Thyroid gland (tissue), 4 donors: ENCODE results near the gene SPATA1. TPM values are rescaled to one million over a fixed set of nuclear protein-coding genes. Genes with fewer than 3 reads are reported as not detected.

Source experiments
- DNase-seq, 2 donors: peaks; one replicate each; pipeline ENCODE4 v3.0.0-alpha.2; 2019
- H3K27ac ChIP-seq, 3 donors: fragments of 200-600 bp; sonication (generic); 1 replicate in 2 of 3; 2 replicates in 1 of 3; pipeline ENCODE4 v1.5.1; 2016 to 2019; ENCODE audit warnings: mild to moderate bottlenecking in 1 of 3, moderate library complexity in 1 of 3
- H3K27me3 ChIP-seq: fragments of 200-600 bp; sonication (generic); one replicate; pipeline ENCODE4 v1.5.1; 2019
- H3K36me3 ChIP-seq, 2 donors: fragments of 200-600 bp; sonication (generic); one replicate each; pipeline ENCODE4 v1.5.1; 2016 to 2019
- H3K4me1 ChIP-seq, 2 donors: fragments of 200-600 bp; sonication (generic); one replicate each; pipeline ENCODE4 v1.5.1; 2017 to 2019
- H3K4me3 ChIP-seq, 3 donors: fragments of 200-600 bp; sonication (generic); replicated peaks in 1 of 3; 1 replicate in 2 of 3; 2 replicates in 1 of 3; pipeline ENCODE4 v1.5.1; 2016; ENCODE audit warnings: mild to moderate bottlenecking in 1 of 3
- H3K9me3 ChIP-seq: fragments of 200-600 bp; sonication (generic); one replicate; pipeline ENCODE4 v1.5.1; 2017
- CTCF ChIP-seq, 6 experiments: fragments of 200-600 bp in 3 of 6; fragments of 450-650 bp in 3 of 6; sonication (generic) in 3 of 6; IDR thresholded peaks; one replicate each; pipeline ENCODE4 v1.5.1; 2016 to 2019; ENCODE audit warnings: antibody characterized with exemption in 6 of 6, mild to moderate bottlenecking in 2 of 6, inconsistent platforms in 1 of 6, moderate library complexity in 1 of 6
- POLR2A ChIP-seq, 2 donors: fragments of 450-650 bp; IDR thresholded peaks; one replicate each; pipeline ENCODE4 v1.6.1; 2017; ENCODE audit warnings: antibody characterized with exemption in 2 of 2, mild to moderate bottlenecking in 2 of 2, moderate library complexity in 1 of 2
- WGBS, 2 donors: methylation state at CpG; one replicate each; pipeline ENCODE4 v1.1.5; 2017; 5-methylcytosine and 5-hydroxymethylcytosine counted together
- intact Hi-C: fragments of 100-400 bp; cut with DNase I; formaldehyde crosslinking; loops from one replicate; pipeline ENCODE4 v1.15.1; 2023
- total RNA-seq, 4 donors: library from RNA; depleted of rRNA; stranded (reverse); fragments of >200 nt; gene quantifications; one replicate each; pipeline ENCODE4 v1.2.3, GENCODE V29; 2016

The SPATA1 gene
- total RNA-seq, 4 donors from 2014 or later, result 0.13 to 2.8 (median 1.8) TPM; not detected in 1

- Histone ChIP-seq H3K27me3 (no peaks in the 10 kb centered on the region), H3K4me1 (no peaks in the 10 kb centered on the region), H3K9me3 (no peaks in the 10 kb centered on the region), H3K36me3 (no peaks in the 10 kb centered on the region), H3K27ac (no peak overlapping the region), H3K4me3 (no peak overlapping the region)
- no peak for DNase-seq
- 69 to 75% methylated on average over 15 of the region's 15 CpGs for WGBS, 2 donors
- intact Hi-C loops, result no loop called here
- TF ChIP-seq CTCF (IDR thresholded peaks at IDR 0.05), result no peak
- TF ChIP-seq POLR2A (IDR thresholded peaks at IDR 0.05), result no peak
These were observed 98.0 kb downstream of the SPATA1 start for GRCh38 chr1:84603941-84604830.

- intact Hi-C loops, result no loop called here
- WGBS, 2 donors, result 92 to 100% methylated on average over 1 of the region's 1 CpG
- no peaks in the 10 kb centered on the region for H3K27me3 ChIP-seq
- TF ChIP-seq POLR2A (IDR thresholded peaks at IDR 0.05) (no peak), CTCF (IDR thresholded peaks at IDR 0.05) (no peak)
- H3K4me3 ChIP-seq, result no peak overlapping the region
- H3K27ac ChIP-seq, result no peak overlapping the region
- H3K4me1 ChIP-seq, result no peaks in the 10 kb centered on the region
- no peak for DNase-seq
- H3K36me3 ChIP-seq, result no peaks in the 10 kb centered on the region
- no peaks in the 10 kb centered on the region for H3K9me3 ChIP-seq
These were observed 99.0 kb downstream of the SPATA1 start for GRCh38 chr1:84605157-84605556.

- no peak overlapping the region for H3K27ac ChIP-seq
- WGBS, 2 donors, result 91 to 93% methylated on average over 5 of the region's 5 CpGs
- no peaks in the 10 kb centered on the region for H3K4me1 ChIP-seq
- no peak overlapping the region for H3K4me3 ChIP-seq
- H3K9me3 ChIP-seq, result no peaks in the 10 kb centered on the region
- intact Hi-C loops, result no loop called here
- DNase-seq, result no peak
- no peaks in the 10 kb centered on the region for H3K27me3 ChIP-seq
- no peaks in the 10 kb centered on the region for H3K36me3 ChIP-seq
- TF ChIP-seq POLR2A (IDR thresholded peaks at IDR 0.05), result no peak
- no peak for TF ChIP-seq CTCF (IDR thresholded peaks at IDR 0.05)
These were observed 100.8 kb downstream of the SPATA1 start for GRCh38 chr1:84606977-84607376.

- TF ChIP-seq CTCF (IDR thresholded peaks at IDR 0.05) (no peak), POLR2A (IDR thresholded peaks at IDR 0.05) (no peak)
- WGBS, 2 donors, result 0% methylated on average over 1 of the region's 1 CpG
- Histone ChIP-seq H3K27me3 (no peaks in the 10 kb centered on the region), H3K9me3 (no peaks in the 10 kb centered on the region), H3K27ac (no peak overlapping the region), H3K4me3 (no peak overlapping the region), H3K4me1 (no peaks in the 10 kb centered on the region), H3K36me3 (no peaks in the 10 kb centered on the region)
- DNase-seq, result no peak
- intact Hi-C loops, result no loop called here
These were observed 104.9 kb downstream of the SPATA1 start for GRCh38 chr1:84611091-84611490.

- 14 to 15% methylated on average over 3 of the region's 3 CpGs for WGBS, 2 donors
- no peaks in the 10 kb centered on the region for H3K9me3 ChIP-seq
- no peak overlapping the region for H3K4me3 ChIP-seq
- intact Hi-C loops, result no loop called here
- H3K4me1 ChIP-seq, result no peaks in the 10 kb centered on the region
- DNase-seq, result no peak
- H3K27me3 ChIP-seq, result no peaks in the 10 kb centered on the region
- no peak overlapping the region for H3K27ac ChIP-seq
- TF ChIP-seq POLR2A (IDR thresholded peaks at IDR 0.05) (no peak), CTCF (IDR thresholded peaks at IDR 0.05) (no peak)
- no peaks in the 10 kb centered on the region for H3K36me3 ChIP-seq
These were observed 105.6 kb downstream of the SPATA1 start for GRCh38 chr1:84611796-84612195.
